Heart right ventricle (tissue), 16 donors: ENCODE data around the gene PRKCSH. TPM values are rescaled to one million over a fixed set of nuclear protein-coding genes. Genes with fewer than 3 reads are reported as not detected.
A peak's percentile ranks its signal among the peaks of the same experiment; 100 is the strongest.

Source experiments
- ATAC-seq, 8 donors: fragments of 200-7000 bp; cut with Tn5 transposase; one replicate each; pipeline ENCODE4 v1.9.1; 2020; ENCODE audit warnings: mild to moderate bottlenecking in 8 of 8, moderate library complexity in 8 of 8, moderate number of reproducible peaks in 1 of 8
- DNase-seq, 2 donors: peaks; one replicate each; pipeline ENCODE4 v3.0.0-alpha.2; 2020
- H3K27ac ChIP-seq, 10 donors: fragments of 200-600 bp; sonication (generic) in 2 of 10; one replicate each; pipeline versions ENCODE4 v1.5.0 to v1.8.0; 2020 to 2022; ENCODE audit warnings: mild to moderate bottlenecking in 3 of 10
- H3K27me3 ChIP-seq, 7 donors: fragments of 200-600 bp; one replicate each; pipeline ENCODE4 v1.8.0; 2021 to 2022; ENCODE audit warnings: mild to moderate bottlenecking in 2 of 7
- H3K36me3 ChIP-seq, 9 donors: fragments of 200-600 bp; sonication (generic) in 1 of 9; one replicate each; pipeline versions ENCODE4 v1.5.0 to v1.8.0; 2020 to 2022; ENCODE audit warnings: mild to moderate bottlenecking in 2 of 9
- H3K4me1 ChIP-seq, 9 donors: fragments of 200-600 bp; sonication (generic) in 1 of 9; one replicate each; pipeline versions ENCODE4 v1.5.0 to v1.8.0; 2020 to 2022; ENCODE audit warnings: mild to moderate bottlenecking in 4 of 9
- H3K4me3 ChIP-seq, 10 donors: fragments of 200-600 bp; sonication (generic) in 2 of 10; one replicate each; pipeline versions ENCODE4 v1.5.0 to v1.8.0; 2020 to 2022; ENCODE audit warnings: mild to moderate bottlenecking in 7 of 10, moderate library complexity in 2 of 10
- H3K9me3 ChIP-seq, 11 donors: fragments of 200-600 bp in 10 of 11; sonication (generic) in 2 of 11; one replicate each; pipeline versions ENCODE4 v1.5.0 to v1.8.0; 2013 to 2022; ENCODE audit warnings: mild to moderate bottlenecking in 2 of 11, control low read depth in 1 of 11, moderate library complexity in 1 of 11
- WGBS, 2 donors: extraction: QIAGEN DNeasy Blood & Tissue Kit; methylation state at CpG; one replicate each; pipeline ENCODE4 v1.1.7; 2013; ENCODE audit warnings: inconsistent platforms in 1 of 2; 5-methylcytosine and 5-hydroxymethylcytosine counted together
- intact Hi-C, 10 donors: fragments of 100-400 bp; cut with DNase I; formaldehyde crosslinking; loops; one replicate each; pipeline versions ENCODE4 v1.11.1 to v1.14.2; 2022
- polyA plus RNA-seq, 2 donors: library from polyadenylated mRNA; stranded (reverse); fragments of 200-250 nt; gene quantifications; one replicate each; pipeline ENCODE4 v1.2.3, GENCODE V29; 2013
- total RNA-seq, 10 donors: library from RNA; stranded (reverse); fragmentation: NEBNext Ultra II Directional in 3 of 10; extraction: Animal tissue kit (Norgen Biotek cat#: 25700) in 3 of 10; gene quantifications; one replicate each; pipeline versions ENCODE4 v1.2.1 to v1.2.4, GENCODE V29; 2021 to 2023
- TF ChIP-seq, protein P1 (sequence below), 9 donors: fragments of 200-600 bp; sonication (generic) in 2 of 9; IDR thresholded peaks; one replicate each; pipeline versions ENCODE4 v1.5.0 to v1.8.0; 2021 to 2022; ENCODE audit warnings: antibody characterized with exemption in 9 of 9, mild to moderate bottlenecking in 5 of 9, moderate library complexity in 1 of 9
- donor health status: Arrhythmogenic right ventricular cardiomyopathy.
- donor health status: ischemic (EF 13 %, LVEDD 7.1; RV severe dilation, severe dysfunction).
- donor health status: healthy with polysubstance abuse.
- donor health status: DM: no; HTN: yes; CAD: no.
- donor health status: DM: no; HTN: no; CAD: no.
- donor health status: ischemic (EF 25% LVEDD 6.9; RV normal size, moderate dysfunction).
- donor health status: ischemic (EF 25% LVEDD 5.7; RV mildly dilated, moderate dysfunction).
- donor health status: healthy.
- donor health status: DM: yes; HTN: yes; CAD: no.
- donor health status: Ischemic cardiomyopathy.
- donor health status: ischemic (EF 35%, LVEDD 5.7; RV mildly dilated, moderate dysfunction).
- donor health status: nonischemic (EF 11% LVEDD 7.7; RV severe dilation, severe dysfunction).
- donor health status: DM: yes; HTN: yes; CAD: no.
- donor health status: PGD.
- donor health status: ischemic (EF 29% LVEDD 5.4; RV normal size, mild dysfunction).
- donor health status: nonischemic (EF 23%, LVEDD 6.1; RV moderate dilation, normal function).

The PRKCSH gene
- total and polyA plus RNA-seq, 12 donors: 84.3 to 177 (median 116) TPM

GRCh38 chr19:11494634-11495285 is 59.3 kb downstream of the PRKCSH start:
- H3K27me3 ChIP-seq: no peaks in the 10 kb centered on the region
- H3K36me3 ChIP-seq: peaks cover 0 to 72% (median 8%) of the 10 kb centered on the region in 9 donors
- H3K27ac ChIP-seq: no peak overlapping the region
- ATAC-seq (no peak), DNase-seq (no peak)
- H3K9me3 ChIP-seq: no peaks in the 10 kb centered on the region
- no peaks in the 10 kb centered on the region for H3K4me1 ChIP-seq
- TF ChIP-seq, protein P1, sequence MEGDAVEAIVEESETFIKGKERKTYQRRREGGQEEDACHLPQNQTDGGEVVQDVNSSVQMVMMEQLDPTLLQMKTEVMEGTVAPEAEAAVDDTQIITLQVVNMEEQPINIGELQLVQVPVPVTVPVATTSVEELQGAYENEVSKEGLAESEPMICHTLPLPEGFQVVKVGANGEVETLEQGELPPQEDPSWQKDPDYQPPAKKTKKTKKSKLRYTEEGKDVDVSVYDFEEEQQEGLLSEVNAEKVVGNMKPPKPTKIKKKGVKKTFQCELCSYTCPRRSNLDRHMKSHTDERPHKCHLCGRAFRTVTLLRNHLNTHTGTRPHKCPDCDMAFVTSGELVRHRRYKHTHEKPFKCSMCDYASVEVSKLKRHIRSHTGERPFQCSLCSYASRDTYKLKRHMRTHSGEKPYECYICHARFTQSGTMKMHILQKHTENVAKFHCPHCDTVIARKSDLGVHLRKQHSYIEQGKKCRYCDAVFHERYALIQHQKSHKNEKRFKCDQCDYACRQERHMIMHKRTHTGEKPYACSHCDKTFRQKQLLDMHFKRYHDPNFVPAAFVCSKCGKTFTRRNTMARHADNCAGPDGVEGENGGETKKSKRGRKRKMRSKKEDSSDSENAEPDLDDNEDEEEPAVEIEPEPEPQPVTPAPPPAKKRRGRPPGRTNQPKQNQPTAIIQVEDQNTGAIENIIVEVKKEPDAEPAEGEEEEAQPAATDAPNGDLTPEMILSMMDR (IDR thresholded peaks at IDR 0.05): no peak
- intact Hi-C loops: loop anchor here in 3 of 10 donors (5.0 kb wide), 2 partner anchors 93 to 98 kb away; no protein-coding TSS in a partner anchor
- H3K4me3 ChIP-seq: no peak overlapping the region
- WGBS, 2 donors: 93 to 94% methylated on average over 27 of the region's 27 CpGs

DNA sequence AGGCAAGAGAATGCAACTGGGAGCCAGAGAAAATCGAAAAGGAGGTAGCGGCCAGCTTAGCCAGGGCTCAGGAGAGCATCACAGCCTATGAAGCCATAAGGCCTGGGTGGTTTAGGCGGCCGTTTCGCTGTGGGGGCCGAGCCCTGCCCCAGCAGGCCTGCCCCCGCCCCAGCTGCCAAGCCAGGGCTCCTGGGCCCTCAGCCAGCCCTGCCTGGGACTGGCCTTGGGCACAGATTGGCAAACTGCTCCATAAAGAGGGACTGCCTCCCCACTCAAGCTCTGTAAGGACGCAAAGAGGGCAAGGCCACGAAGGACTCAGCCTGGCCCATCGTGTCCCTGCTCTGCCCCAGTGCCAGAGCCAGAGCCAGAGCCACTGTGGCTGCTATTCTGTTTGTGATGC is 60.0 kb downstream of the PRKCSH start:
- intact Hi-C loops: loop anchor here in 3 of 10 donors (5.0 kb wide), 2 partner anchors 92 to 97 kb away; no protein-coding TSS in a partner anchor
- WGBS, 2 donors: 90 to 94% methylated on average over 10 of the region's 10 CpGs
- no peaks in the 10 kb centered on the region for H3K4me1 ChIP-seq
- no peaks in the 10 kb centered on the region for H3K9me3 ChIP-seq
- ATAC-seq: peak in 1 of 8 donors; percentile 8
- H3K4me3 ChIP-seq: no peak overlapping the region
- H3K27ac ChIP-seq: no peak overlapping the region
- TF ChIP-seq, protein P1 (IDR thresholded peaks at IDR 0.05): no peak
- no peak for DNase-seq
- peaks cover 0 to 65% (median 8%) of the 10 kb centered on the region in 9 donors for H3K36me3 ChIP-seq
- no peaks in the 10 kb centered on the region for H3K27me3 ChIP-seq

DNA sequence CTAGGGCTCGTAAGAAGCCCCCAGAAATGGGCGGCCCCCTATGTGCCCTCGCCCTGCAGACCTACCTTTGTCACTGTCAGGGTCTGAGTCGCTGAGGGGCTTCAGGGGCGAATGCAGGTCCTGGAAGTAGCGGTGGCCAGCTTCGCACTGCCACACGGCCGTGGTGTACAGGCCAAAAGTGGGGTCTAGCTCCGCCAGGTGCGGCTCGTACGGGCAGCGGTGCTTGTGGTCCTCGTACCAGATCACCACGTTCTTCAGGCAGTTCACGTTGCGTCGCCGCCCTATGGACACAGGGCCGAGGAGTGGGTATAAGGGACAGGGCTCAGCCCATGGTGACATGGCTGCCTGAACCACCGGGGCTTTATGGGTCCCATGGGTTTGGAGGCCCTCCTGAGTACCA is 60.5 kb downstream of the PRKCSH start:
- ATAC-seq: no peak
- intact Hi-C loops: loop anchor here in 4 of 10 donors (2.0 to 5.0 kb wide), 3 partner anchors 91 to 96 kb away; no protein-coding TSS in a partner anchor
- H3K27ac ChIP-seq: no peak overlapping the region
- peaks cover 0 to 61% (median 8%) of the 10 kb centered on the region in 9 donors for H3K36me3 ChIP-seq
- WGBS, 2 donors: 96 to 98% methylated on average over 22 of the region's 22 CpGs
- no peak overlapping the region for H3K4me3 ChIP-seq
- H3K9me3 ChIP-seq: no peaks in the 10 kb centered on the region
- H3K4me1 ChIP-seq: no peaks in the 10 kb centered on the region
- no peaks in the 10 kb centered on the region for H3K27me3 ChIP-seq
- DNase-seq: no peak
- TF ChIP-seq, protein P1 (IDR thresholded peaks at IDR 0.05): no peak

DNA sequence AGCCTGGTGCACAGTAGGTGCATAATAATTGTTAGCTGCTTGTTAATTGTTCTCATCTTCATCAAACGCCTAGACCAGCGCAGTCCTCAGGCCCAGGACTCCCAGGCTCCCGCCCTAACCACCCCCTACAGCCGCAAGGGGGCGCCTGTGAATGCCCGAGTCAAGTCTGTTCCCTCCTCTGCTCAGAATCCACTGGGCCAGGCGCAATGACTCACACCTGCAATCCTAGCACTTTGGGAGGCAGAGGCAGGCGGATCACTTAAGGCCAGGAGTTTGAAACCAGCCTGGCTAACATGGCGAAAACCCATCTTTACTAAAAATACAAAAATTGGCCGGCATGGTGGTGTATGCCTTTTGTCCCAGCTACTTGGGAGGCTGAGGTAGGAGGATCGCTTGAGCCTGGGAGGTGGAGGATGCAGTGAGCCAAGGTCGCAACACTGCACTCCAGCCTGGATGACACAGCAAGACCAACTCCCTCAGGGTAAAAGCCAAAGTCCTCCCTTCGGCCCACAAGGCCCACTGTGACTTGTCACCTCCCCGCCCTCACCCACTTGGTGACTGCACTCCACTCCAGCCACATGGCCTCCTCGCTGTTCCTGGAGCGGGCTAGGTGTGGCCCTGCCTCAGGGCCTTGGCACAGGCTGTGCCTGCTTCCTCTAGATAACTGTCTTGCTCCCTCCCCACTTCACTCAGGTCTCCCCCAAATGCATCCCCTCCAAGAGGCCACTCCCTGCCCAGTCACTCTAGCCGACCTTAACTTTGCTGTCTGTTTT is 61.1 kb downstream of the PRKCSH start:
- Histone ChIP-seq H3K4me1 (no peaks in the 10 kb centered on the region), H3K27me3 (no peaks in the 10 kb centered on the region), H3K36me3 (peaks cover 0 to 55% (median 8%) of the 10 kb centered on the region in 9 donors), H3K4me3 (no peak overlapping the region), H3K27ac (no peak overlapping the region), H3K9me3 (no peaks in the 10 kb centered on the region)
- 70 to 75% methylated on average over 17 of the region's 17 CpGs for WGBS, 2 donors
- ATAC-seq: peak in 6 of 8 donors; percentile 42 to 71 (median 59)
- intact Hi-C loops: loop anchor here in 4 of 10 donors (2.0 to 5.0 kb wide), 3 partner anchors 90 to 96 kb away; no protein-coding TSS in a partner anchor
- peak; percentile 36 to 61 for DNase-seq
- TF ChIP-seq, protein P1 (IDR thresholded peaks at IDR 0.05): peak; percentile 43 to 74 (median 63)
